Activated CD4-positive, alpha-beta T cell treated with anti-CD3 and anti-CD28 coated beads, Interleukin-2, amount 50 U/mL, for 16 hours (primary cell): ENCODE data around the gene PERM1.
A peak's percentile ranks its signal among the peaks of the same experiment; 100 is the strongest.
"Not testable (repeated sequence)": the region's sequence is repeated elsewhere in the genome, so short reads cannot be mapped to it uniquely, and the experiment has no call there.

ENCODE experiments used
- DNase-seq: peaks from one replicate; pipeline ENCODE4 v3.0.0-alpha.2; 2020

PERM1 gene, protein sequence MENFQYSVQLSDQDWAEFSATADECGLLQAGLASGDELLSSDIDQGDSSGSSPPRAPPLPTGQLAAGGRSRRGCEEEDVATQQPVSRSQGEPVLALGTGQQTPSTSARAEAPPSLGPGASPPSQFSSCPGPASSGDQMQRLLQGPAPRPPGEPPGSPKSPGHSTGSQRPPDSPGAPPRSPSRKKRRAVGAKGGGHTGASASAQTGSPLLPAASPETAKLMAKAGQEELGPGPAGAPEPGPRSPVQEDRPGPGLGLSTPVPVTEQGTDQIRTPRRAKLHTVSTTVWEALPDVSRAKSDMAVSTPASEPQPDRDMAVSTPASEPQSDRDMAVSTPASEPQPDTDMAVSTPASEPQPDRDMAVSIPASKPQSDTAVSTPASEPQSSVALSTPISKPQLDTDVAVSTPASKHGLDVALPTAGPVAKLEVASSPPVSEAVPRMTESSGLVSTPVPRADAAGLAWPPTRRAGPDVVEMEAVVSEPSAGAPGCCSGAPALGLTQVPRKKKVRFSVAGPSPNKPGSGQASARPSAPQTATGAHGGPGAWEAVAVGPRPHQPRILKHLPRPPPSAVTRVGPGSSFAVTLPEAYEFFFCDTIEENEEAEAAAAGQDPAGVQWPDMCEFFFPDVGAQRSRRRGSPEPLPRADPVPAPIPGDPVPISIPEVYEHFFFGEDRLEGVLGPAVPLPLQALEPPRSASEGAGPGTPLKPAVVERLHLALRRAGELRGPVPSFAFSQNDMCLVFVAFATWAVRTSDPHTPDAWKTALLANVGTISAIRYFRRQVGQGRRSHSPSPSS

DNA sequence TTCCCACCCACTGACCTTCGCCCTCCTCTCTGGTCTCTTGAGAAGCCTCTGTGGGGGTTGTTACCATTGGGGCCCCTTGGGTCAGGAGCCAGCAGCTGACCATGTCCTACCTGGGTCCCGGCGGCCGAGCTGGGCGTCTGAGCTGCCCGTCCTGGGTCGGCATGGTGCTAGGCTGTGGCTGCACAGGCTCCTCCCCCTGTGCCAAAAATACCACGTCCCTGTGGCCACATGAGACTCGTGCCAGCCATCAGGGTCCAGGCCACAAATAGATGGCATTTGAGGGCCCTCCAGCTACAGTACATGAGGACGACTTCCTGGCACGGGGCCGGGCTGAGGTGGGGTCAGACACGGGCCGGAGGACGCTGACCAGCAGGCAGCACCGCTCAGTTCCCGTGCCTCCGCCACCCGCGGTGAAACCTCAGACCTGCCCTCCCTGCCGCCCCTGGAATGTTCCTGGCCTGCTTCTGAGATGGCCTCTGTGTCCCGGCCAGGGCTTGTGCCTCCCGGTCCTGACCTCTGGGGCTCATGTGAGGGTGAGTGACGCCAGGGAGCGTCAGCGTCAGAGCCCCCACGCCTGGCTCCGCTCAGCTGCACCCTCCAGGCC lies at the start of gene PERM1:
TSS of gene PERM1 (minus strand) at position 139 of the 604 bp plus-strand sequence. CDS start 1,064 bp downstream, outside the sequence.
- no peak for DNase-seq

DNA sequence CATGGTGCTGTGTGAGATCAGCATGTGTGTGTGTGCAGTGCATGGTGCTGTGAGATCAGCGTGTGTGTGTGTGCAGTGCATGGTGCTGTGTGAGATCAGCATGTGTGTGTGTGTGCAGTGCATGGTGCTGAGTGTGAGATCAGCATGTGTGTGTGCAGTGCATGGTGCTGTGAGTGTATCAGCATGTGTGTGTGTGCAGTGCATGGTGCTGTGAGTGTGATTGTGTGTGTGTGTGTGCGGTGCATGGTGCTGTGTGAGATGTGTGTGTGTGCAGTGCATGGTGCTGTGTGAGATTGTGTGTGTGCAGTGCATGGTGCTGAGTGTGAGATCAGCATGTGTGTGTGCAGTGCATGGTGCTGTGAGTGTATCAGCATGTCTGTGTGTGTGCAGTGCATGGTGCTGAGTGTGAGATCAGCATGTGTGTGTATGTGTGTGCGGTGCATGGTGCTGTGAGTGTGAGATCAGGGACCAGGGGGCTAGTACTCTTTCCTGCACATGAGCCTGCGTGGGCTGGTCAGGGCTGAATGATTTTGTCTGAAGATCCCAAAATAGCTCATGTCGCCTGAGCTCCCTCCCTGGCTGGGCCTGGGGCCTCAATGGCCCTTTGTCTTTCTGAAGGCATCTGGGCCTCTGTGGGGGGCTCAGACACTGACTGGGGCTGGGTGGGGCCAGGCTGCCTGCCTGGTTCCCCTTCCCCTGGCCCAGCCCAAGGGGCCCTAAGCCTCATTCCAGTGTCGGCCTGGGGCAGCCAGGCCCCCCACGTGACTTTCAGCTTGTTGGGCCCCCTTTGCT lies 49.2 kb upstream of the PERM1 start:
- DNase-seq, result not testable (repeated sequence)

DNA sequence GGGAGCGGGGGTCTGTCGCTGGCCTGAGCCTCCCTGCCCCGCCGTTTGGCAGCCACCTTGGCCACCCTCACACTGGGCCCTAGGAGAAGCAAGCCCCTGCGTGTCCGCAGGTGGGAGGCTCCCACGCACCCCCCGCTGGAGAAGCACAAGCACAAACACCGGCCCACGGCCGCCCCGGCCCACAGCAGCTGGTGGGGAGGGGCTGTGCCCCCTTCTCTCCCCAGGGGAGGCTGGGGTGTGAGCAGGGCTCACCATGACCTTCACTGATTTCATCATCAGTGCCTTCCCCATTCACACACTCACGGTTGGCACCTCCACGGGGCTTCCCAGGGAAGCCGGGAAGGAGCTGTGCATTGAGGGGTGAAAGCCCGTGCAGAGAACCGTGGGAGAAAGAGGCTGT lies 45.9 kb upstream of the PERM1 start:
- DNase-seq, result no peak

DNA sequence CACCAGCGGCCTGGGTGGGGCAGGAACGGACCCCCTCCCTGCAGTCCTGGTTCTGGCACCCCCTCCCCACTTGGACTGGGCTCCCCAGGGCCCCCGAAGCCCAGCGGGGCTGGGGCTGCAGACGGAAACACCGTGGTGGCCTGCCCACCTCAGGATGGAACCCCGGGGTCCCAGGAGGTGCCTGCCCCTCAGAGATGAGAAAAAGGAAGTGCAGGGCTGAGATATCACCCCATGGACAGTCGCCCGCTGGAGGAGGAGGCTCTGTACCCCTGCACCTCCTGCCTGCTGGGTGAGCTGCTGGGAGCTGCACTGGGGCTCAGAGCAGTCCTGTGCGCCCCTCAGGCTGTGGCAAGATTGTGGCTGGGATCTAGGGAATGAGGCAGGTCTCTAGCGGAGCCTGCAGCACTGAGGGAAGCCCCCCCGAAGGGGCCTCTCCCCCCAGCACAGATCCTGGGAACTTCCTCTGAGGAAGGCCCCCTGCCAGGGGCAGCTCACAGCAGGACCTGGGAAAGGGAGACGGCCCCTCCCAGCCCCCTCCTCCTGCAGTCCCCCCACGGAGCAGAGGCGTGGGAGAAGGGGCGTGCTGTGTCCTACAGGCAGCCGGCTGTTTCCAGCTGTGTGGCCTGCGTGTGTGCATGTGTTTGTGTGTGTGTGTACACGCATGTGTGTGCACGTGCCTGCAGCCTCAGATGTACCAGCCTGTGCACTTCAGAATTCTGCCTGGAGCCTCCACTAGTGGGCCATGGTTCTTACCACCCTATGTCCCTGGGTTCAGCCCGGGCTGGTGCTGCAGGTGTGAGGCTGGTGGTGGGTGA lies 44.9 kb upstream of the PERM1 start:
- no peak for DNase-seq

DNA sequence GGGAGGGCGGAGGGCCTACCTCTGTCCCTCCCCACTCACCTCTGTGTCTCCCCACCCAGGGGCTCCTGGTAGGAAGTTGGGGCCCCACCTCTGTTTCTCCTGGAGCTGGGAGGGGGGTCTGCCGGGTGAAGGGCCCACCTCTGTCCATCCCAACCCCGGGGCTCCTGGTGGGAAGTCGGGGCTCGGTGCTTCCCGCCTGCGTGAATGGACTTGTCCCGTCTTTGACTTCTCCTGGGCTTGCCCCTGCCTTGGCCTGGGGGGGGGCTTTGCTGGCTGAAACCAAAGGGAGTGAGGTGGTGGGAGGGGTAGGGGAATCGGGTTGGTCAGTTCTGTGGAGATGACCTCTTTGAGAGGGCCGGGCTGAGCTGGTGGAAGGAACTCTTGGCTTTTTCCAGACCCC lies 43.8 kb upstream of the PERM1 start:
- DNase-seq, result no peak

DNA sequence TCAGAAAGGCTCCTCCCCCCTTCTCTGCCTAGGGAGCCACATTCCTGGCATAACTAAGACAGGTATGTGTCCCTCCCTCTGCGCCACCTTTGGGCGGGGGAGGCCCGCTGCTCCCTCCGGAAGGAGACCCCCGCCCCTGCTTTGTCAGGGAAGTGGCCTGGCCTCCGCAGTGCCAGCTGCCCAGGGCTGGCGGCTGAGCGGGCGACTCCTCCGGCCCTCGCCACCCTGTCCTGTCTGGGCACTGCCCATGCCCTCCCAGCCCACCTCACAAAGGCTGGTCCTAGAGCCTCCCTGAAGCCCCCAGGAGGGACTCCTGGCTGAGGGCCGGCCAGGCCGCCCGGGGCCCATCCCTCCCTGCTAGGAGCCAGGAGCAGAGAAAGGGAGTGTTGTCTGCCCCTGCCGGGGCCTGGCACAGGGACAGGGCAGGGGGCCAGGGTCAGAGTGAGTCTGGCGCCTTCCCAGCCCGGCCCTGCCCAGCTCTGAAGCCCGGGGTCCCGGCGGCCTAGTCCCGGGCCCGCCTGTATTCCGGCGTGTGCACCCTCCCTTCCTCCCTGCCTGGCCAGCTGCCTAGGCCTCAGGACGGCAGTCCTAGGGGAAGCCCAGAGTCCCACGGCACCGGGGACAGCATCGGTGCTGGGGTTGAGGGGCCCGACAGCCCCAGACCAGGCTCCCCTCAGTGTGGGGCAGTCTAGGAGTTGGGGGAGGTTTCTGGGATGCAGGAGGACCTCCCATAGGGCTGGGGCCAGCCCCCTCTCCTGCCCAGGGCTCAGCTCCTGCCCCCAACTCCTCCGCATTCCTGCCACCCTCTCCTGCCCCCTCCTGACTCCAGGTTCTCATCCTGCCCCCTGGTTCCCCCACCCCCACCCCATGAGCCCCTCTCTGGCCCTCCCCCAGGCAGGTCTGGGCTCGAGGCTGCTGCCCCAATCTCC lies 43.1 kb upstream of the PERM1 start:
- no peak for DNase-seq

DNA sequence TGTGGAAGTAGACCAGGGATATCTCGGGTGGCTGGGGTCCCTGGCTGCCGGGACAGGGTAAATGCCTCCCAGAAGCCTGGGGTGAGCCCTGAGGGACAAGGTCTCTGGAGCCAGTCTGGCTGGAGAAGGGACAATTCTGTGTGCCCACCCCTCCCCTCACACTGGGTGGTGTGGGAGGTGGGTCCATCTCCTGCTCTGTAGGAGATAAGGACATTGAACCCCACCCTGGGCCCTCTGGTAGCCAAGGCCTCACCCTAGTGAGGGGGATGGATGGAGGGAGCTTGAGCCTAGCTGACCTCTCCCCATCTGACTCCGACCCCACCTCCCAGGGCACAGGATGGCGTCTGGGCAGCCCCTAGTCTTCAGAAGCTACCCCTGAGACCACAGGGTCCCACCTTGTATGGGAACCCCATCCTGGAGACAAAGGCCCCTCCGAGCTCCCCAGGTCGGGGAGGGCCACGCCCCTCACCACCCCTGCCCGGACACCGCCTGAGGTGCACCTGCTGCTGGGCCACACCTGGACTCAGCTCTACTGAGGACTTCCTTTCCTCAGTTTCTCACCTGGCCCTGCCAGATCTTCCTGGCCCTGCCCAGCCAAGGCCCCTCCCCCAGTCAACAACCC lies 42.4 kb upstream of the PERM1 start:
- DNase-seq, result no peak

DNA sequence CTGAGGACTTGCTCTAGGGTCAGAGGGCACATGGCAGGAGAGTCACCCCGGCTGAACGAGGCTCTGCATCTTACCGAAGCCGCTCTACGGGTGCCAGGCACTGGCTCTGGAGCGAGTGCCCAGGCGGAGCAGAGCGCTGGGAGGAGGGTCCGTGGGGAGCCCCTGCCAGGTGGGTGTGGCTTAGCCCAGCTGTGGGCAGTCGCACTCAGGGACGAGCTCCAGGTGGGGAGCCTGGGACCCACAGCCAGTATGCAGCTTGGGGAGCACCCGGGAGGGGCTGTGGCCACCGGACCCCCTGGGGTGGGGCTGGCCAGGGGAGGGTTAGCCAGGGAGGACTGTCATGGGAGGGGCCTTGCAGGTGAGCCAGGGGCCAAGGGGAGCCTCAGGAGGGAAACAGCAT lies 41.8 kb upstream of the PERM1 start:
- DNase-seq, result no peak

DNA sequence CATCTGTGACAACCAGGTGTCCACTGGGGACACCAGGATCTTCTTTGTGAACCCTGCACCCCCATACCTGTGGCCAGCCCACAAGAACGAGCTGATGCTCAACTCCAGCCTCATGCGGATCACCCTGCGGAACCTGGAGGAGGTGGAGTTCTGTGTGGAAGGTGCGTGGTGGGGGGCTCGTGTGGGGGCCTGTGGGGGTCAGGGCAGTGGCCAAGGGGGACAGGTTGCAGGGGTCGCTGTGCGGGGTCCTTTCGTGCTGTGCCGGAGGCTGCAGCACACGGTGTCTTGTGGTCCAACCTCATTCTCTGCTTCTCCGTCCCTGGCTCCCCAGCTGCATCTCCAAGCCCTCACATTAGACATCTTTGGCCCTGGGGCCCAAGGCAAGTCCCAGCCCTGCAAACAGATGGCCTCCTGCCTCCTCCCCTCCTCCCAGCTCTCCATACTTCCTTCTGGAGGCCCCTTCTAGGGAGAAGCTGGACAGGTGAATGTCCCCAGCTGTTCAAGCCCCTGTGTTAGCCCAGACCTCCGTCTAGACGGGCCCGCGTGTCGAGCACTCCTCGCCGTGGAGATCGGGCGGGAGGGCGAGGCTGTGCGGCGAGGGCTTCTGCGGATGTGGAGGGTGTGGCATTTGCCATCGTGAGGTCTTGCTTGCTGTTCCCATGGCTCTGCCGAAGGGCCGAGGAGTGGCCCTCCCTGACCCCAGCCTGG lies 40.6 kb upstream of the PERM1 start:
- no peak for DNase-seq

DNA sequence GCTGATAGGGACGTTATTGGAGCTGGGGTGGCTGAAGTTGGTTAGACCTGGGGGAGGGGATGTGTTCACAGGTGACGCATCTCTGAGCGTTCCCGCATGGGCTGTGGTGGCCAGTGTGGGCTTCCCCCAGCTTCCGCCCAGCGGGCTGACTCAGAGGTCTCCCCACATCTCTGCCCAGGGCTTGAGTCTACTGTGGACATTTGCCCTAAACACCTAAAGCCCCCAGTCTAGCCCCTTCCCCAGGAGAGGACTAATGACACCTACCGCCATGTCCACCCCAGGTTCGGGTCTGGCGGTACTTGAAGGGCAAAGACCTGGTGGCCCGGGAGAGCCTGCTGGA lies 40.0 kb upstream of the PERM1 start:
- DNase-seq, result no peak

DNA sequence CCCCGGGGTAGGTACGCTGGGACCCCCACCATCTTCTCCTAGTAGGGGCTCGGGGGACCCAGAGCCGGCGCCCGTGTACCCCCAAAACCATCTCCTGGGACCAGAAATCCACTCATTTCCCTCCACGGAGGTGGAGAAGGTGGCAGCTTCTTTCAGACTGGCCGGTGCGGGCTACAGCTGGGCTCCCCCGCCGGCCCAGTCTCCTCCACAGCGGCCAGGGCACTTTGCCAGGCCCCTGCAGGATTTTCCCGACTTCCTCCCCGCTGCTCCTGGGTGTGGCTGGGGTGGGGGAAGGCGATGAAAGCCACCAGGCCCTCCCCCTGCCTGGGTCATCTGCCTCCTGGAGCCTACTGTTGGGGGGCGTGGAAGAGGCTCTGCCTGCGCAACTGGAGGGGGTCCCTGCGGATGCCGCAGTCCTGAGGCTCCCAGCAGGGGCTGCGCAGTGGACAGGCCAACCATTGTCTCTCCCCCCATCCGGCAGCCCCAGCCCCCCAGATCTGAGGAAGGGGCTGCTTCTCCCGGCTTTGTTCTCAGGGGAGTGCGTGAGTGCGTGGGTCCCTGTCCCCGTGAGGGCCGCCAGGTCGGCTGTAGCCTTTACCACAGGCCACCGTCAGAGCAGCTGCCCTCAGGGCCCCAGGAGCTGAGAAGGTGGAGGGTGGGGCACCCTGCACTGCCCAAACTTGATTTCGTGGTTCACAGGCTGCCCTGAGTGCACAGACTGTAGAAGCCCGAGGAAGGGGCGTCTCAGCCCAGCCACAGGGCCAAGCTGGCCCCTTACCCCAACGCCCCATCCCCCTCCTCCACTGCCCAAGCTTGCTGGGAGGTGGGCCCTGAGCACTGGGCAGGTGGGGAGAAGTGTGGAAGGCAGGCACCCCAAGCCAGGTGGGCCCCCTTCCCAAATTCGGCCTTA lies 39.4 kb upstream of the PERM1 start:
- no peak for DNase-seq

DNA sequence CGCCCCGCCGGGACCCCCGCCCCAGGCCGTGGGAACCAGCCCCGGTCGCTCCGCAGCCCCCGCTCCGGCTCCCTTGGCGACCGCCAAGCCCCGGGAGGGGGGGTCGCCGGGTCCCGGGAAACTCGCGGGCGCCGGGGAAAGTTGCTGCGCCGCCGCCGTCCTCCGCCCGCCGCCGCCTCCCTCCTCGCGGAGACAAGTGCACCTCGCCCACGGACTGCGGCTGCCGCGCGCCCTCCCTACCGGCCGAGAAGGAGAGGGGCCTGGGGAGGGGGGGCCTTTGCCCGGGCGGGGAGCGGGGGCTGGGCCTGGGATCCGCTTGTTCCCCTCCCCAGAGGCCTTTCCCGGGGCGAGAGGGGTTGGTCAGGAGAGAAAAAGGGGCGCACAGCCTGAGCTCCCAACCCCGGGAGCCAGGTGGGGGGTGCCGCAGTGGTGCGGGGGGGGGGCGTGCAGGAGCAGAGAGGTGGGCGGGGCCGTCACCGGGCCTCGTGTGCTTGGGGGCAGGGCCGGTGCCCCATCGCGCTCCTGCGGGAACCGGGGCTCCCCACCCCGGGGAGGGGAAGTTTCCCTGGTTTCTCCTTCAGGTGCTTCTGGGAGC lies 38.6 kb upstream of the PERM1 start:
- no peak for DNase-seq

DNA sequence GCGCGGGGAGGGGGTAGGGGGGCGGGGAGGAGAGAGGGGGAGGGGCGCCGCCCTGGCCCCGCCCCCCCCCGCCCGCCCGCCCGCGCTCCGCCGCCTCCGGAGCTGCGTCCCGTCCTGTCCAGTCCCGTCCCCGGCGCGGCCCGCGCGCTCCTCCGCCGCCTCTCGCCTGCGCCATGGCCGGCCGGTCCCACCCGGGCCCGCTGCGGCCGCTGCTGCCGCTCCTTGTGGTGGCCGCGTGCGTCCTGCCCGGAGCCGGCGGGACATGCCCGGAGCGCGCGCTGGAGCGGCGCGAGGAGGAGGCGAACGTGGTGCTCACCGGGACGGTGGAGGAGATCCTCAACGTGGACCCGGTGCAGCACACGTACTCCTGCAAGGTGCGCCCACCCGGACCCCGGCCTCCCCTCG lies 38.1 kb upstream of the PERM1 start, which contains the start of gene AGRN:
TSS of gene AGRN (plus strand) at position 121 of the 405 bp plus-strand sequence. CDS start at position 174, 53 bp downstream.
- no peak for DNase-seq

DNA sequence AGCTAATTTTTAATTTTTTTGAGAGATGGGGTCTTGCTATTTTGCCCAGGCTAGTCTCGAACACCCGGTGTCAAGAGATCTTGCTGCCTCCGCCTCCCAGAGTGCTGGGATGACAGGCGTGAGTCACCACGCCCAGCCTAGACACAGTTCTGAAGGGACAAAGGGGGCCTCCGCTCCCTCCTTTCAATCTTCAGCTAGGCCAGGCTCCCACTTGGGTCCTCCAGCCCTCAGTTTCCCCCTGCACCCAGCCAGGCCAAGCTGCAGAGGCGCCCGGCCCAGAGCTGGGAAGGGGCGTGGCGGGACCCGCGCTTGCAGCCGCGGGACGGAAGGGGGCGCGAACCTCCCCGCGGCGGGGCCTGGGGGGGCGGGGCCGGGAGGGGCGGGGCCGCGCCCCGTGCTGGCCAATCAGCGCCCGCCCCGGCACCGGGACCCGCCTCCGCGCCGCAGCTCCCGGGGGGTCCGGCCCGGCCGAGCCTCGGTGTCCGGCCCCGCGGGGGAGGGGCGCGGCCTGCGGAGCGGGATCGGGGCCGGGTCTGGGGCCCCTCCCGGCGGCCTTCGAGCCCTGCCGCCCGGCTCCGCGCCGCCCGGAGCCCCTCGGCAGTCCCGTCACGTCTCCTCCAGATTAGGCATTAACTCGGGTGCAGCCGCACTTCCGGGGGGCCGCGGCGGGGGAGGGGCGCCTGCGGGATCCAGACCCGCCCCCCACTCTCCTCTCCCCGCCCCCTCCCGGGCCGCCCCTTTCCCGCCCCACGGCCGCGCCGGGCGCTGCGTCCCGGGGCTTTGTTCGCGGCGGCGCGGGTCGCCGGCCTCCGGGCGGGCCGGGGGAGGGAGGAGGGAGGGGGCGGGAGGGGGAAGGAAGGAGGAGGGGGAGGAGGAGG lies 37.5 kb upstream of the PERM1 start:
- peak; percentile 78 for DNase-seq

DNA sequence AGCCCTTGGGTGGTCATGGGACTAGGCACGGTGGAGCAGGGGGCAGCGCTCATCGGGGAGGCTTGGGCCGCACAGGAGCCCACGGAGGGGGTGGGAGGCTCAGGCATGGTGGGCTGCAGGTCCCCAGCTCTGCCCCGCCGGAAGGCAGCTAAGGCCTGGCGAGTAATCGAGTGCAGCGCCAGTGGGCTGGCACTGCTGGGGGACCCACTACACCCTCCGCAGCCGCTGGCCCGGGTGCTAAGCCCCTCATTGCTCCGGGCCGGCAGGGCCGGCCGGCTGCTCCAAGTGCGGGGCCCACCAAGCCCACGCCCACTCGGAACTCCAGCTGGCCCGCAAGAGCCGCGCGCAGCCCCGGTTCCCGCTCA lies 36.4 kb upstream of the PERM1 start:
- not testable (repeated sequence) for DNase-seq

DNA sequence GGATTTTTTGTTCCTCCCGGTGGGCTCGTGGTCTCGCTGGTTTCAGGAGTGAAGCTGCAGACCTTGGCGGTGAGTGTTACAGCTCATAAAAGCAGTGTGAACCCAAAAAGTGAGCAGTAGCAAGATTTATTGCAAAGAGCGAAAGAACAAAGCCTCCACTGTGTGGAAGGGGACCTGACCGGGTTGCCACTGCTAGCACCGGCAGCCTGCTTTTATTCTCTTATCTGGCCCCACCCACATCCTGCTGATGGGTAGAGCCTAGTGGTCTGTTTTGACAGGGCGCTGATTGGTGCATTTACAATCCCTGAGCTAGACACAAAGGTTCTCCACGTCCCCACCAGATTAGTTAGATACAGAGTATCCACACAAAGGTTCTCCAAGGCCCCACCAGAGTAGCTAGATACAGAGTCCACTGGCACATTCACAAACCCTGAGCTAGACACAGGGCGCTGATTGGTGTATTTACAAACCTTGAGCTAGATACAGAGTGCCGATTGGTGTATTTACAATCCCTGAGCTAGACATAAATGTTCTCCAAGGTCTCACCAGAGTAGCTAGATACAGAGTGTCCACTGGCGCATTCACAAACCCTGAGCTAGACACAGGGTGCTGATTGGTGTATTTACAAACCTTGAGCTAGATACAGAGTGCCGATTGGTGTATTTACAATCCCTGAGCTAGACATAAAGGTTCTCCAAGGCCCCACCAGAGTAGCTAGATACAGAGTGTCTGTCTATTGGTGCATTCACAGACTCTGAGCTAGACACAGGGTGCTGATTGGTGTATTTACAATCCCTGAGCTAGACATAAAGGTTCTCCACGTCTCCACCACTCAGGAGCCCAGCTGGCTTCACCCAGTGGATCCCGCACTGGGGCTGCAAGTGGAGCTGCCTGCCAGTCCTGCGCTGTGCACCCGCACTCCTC lies 35.8 kb upstream of the PERM1 start:
- DNase-seq, result not testable (repeated sequence)
